ENCODE results near the gene FAM89B. TPM values are rescaled to one million over a fixed set of nuclear protein-coding genes. Genes with fewer than 3 reads are reported as not detected.
A peak's percentile ranks its signal among the peaks of the same experiment; 100 is the strongest.
"Not testable (repeated sequence)": the region's sequence is repeated elsewhere in the genome, so short reads cannot be mapped to it uniquely, and the experiment has no call there.

The FAM89B gene
- 10 to 100 TPM; 45.6 to 48.0 TPM for total RNA-seq

DNA sequence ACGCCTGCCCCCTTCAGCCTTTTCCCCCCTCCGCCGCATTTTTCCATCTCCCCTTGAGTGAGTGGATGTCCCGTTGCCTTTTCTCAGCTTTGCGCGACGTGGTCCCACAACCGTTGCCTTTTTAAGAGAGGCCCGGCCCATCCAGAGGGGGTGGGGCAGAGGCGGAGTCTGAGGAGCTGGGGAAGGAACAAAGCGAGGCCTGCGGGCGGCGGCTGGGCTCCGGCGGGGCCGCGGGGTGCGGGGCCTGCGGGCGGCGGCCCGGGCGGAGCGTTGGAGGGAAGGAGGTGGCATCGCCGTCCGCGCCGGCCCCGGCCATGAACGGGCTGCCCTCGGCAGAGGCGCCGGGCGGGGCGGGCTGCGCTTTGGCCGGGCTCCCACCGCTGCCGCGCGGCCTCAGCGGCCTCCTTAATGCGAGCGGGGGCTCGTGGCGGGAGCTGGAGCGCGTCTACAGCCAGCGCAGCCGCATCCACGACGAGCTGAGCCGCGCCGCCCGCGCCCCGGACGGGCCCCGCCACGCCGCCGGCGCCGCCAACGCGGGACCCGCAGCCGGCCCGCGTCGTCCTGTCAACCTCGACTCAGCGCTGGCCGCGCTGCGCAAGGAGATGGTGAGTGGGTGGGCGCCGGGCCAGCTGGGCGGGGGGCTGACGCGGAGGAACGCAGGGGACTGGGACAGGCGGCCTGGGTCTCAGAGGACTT is at the start of gene FAM89B:
Gene FAM89B (plus strand): TSS at position 183 of the 696 bp plus-strand sequence. CDS start 132 bp downstream, at position 315.
- ChIA-PET POLR2A (interaction anchor here (0.7 to 5.5 kb wide), 24 partner anchors 10 to 455 kb away, joined by 3 to 65 read pairs (median 5); partner anchors contain the start of genes KCNK7, LTBP3, MALAT1 and MAP3K11), CTCF (interaction anchor here (0.7 to 5.7 kb wide), 16 partner anchors 8 to 318 kb away, joined by 3 to 88 read pairs (median 4); partner anchors contain the start of genes CCDC85B, LTBP3, MAP3K11 and PCNX3)
- Mint-ChIP-seq H3K27ac (peak within 1 kb of the TSS; percentile 88), H3K4me3 (peak within 1 kb of the TSS; percentile 100), H3K4me1 (peaks cover 55% of the 10 kb centered on the region), H3K27me3 (no peaks in the 10 kb centered on the region), H3K9me3 (no peaks in the 10 kb centered on the region), H3K36me3 (ENCODE audit: low read depth) (peaks cover 33% of the 10 kb centered on the region)
- DNase-seq: peak; percentile 93

DNA sequence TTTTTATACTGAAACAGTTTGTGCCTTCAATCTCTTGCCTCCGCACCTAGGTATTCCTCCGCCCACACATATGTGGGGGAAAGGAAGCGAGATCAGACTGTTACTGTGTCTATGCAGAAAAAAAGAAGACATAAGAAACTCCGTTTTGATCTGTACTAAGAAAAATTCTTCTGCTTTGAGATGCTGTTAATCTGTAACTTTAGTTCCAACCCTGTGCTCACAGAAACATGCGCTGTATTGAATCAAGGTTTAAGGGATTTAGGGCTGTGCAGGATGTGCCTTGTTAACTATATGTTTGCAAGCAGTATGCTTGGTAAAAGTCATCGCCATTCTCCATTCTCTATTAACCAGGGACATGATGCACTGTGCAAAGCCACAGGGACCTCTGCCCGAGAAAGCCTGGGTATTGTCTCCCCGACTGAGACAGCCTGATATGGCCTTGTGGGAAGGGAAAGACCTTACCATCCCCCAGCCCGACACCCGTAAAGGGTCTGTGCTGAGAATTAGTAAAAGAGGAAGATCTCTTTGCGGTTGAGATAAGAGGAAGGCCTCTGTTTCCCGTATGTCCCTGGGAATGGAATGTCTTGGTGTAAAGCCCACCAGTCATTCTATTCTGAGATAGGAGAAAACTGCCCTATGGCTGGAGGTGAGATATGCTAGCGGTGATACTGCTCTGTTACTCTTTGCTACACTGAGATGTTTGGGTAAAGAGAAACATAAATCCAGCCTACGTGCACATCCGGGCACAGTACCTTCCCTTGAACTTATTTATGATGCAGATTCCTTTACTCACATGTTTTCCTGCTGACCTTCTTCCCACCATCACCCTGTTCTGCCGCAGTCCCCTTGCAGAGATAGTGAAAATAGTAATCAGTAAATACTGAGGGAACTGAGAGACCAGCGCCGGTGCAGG is 49.4 kb upstream of the FAM89B start:
- H3K9me3 Mint-ChIP-seq, DNase-seq, CTCF ChIA-PET, H3K27me3 Mint-ChIP-seq: not testable (repeated sequence)
- peak overlapping the region; percentile 83 for H3K27ac Mint-ChIP-seq
- H3K4me1 Mint-ChIP-seq: peaks cover 50% of the 10 kb centered on the region
- POLR2A ChIA-PET: interaction anchor here (1.2 to 4.5 kb wide), 6 partner anchors 7 to 102 kb away, joined by 3 to 39 read pairs (median 30); partner anchors contain the start of genes MALAT1 and NEAT1
- peak overlapping the region; percentile 66 for H3K4me3 Mint-ChIP-seq
- peaks cover 15% of the 10 kb centered on the region for H3K36me3 Mint-ChIP-seq (ENCODE audit: low read depth)

DNA sequence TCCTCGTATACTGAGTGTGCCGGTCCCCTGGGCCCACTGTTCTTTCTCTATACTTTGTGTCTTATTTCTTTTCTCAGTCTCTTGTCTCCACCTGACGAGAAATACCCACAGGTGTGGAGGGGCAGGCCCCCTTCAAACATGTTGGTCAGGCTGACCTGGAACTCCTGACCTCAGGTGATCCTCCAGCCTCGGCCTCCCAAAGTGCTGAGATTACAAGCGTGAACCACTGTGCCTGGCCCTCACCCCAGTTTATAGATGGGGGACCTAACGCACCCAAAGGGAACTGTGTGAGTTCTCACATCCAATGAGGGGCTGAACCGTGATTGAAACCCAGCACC is 48.7 kb upstream of the FAM89B start:
- peaks cover 50% of the 10 kb centered on the region for H3K4me1 Mint-ChIP-seq
- H3K9me3 Mint-ChIP-seq: not testable (repeated sequence)

DNA sequence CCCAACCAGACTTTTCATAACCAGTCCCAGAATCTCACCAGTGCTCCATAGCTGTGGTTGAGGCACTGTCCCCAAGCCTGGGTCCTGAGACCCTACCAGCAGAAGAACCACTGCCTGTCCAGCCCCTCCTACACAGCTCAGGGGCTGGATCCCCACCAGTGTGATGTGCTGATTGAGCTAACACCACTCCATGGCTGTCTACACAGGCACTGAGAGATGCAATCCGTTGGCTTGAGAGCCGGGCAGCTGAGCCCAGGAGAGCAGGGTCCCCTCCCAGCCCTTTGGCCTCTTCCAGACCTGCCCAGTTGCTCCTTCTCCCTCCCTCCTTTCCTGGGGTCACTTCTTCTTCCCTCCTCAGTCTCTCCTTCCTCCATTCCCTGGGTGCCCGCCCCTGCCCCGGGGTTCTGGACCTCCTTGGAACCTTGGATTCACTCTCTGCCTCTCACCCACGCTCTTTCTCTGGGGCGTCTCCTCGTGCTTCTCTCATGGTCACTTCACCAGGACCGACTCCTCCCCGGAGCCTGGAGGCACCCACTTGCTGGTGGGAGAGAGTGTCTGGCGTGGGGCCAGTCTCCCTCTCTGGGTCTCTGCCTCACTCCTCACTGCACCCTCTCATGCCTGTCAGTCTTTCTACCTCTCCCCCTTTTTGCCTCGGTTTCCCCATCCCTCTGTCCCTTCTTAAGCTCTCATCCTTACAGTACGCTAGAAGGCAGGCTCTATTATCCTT is 48.2 kb upstream of the FAM89B start:
- ChIA-PET CTCF (interaction anchor here (0.9 to 1.1 kb wide), 3 partner anchors 16 to 109 kb away, joined by 3 to 4 read pairs (median 3); no protein-coding TSS in a partner anchor), POLR2A (interaction anchor here (0.7 to 4.5 kb wide), 24 partner anchors 8 to 336 kb away, joined by 3 to 39 read pairs (median 6); partner anchors contain the start of genes FRMD8, MALAT1, MUS81 and NEAT1)
- Mint-ChIP-seq H3K9me3 (no peaks in the 10 kb centered on the region), H3K4me1 (peaks cover 53% of the 10 kb centered on the region), H3K36me3 (ENCODE audit: low read depth) (peaks cover 20% of the 10 kb centered on the region), H3K4me3 (peak overlapping the region; percentile 66), H3K27ac (peak overlapping the region; percentile 83), H3K27me3 (no peaks in the 10 kb centered on the region)
- no peak for DNase-seq

More for the DNA sequence above, 48.7 kb upstream of the FAM89B start:
- DNase-seq, CTCF ChIA-PET, H3K27me3 Mint-ChIP-seq: not testable (repeated sequence)
- Mint-ChIP-seq H3K36me3 (ENCODE audit: low read depth) (peaks cover 16% of the 10 kb centered on the region), H3K27ac (peak overlapping the region; percentile 83), H3K4me3 (peak overlapping the region; percentile 66)
- POLR2A ChIA-PET: interaction anchor here (1.2 to 4.5 kb wide), 8 partner anchors 7 to 103 kb away, joined by 3 to 39 read pairs (median 17); partner anchors contain the start of genes MALAT1 and NEAT1

DNA sequence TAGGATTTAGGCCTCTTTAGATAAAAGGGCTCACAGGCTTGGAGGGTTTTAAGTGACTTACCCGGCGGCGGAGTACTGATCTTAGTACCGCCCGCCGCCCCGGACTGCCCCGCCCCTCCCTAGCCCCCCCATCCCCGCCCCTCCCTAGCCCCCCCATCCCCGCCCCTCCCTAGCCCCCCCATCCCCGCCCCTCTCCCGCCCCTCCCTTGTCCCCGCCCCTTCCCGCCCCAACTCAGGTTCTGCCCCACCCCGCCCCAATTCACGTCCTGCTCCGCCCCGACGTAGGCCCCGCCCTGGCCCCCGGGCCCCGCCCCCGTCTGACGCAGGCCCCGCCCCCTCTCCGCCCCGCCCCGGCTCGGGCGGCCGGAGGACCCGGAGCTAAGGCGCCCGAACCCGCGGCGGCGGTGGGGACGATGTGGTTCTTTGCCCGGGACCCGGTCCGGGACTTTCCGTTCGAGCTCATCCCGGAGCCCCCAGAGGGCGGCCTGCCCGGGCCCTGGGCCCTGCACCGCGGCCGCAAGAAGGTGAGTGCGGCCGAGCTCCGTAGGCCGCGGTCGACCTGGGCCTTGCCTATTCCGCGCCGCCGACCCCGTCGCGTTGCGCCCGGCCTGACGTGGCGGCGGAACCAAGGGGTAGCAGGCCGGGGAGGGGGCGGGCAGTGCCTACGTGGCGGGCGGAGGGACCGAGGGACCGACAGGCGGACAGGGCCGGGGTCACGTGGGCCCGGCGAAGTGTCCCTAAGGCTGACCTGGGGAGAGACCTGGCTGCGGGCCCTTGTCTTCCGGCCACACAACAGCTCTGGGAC is 47.4 kb upstream of the FAM89B start, which contains the start of gene SCYL1:
Gene SCYL1 (plus strand): TSS at position 343 of the 805 bp plus-strand sequence. CDS start 71 bp downstream, at position 414.
- peaks cover 56% of the 10 kb centered on the region for H3K4me1 Mint-ChIP-seq
- no peaks in the 10 kb centered on the region for H3K27me3 Mint-ChIP-seq
- H3K4me3 Mint-ChIP-seq: peak within 1 kb of the TSS; percentile 80
- DNase-seq: peak; percentile 86
- ChIA-PET POLR2A (interaction anchor here (0.7 to 4.5 kb wide), 28 partner anchors 9 to 335 kb away, joined by 3 to 39 read pairs (median 4); partner anchors contain the start of genes DPF2, FRMD8, MALAT1 and MUS81), CTCF (interaction anchor here (0.7 to 1.1 kb wide), 8 partner anchors 15 to 110 kb away, joined by 3 to 4 read pairs (median 3); no protein-coding TSS in a partner anchor)
- no peaks in the 10 kb centered on the region for H3K9me3 Mint-ChIP-seq
- peak within 1 kb of the TSS; percentile 83 for H3K27ac Mint-ChIP-seq
- peaks cover 22% of the 10 kb centered on the region for H3K36me3 Mint-ChIP-seq (ENCODE audit: low read depth)

DNA sequence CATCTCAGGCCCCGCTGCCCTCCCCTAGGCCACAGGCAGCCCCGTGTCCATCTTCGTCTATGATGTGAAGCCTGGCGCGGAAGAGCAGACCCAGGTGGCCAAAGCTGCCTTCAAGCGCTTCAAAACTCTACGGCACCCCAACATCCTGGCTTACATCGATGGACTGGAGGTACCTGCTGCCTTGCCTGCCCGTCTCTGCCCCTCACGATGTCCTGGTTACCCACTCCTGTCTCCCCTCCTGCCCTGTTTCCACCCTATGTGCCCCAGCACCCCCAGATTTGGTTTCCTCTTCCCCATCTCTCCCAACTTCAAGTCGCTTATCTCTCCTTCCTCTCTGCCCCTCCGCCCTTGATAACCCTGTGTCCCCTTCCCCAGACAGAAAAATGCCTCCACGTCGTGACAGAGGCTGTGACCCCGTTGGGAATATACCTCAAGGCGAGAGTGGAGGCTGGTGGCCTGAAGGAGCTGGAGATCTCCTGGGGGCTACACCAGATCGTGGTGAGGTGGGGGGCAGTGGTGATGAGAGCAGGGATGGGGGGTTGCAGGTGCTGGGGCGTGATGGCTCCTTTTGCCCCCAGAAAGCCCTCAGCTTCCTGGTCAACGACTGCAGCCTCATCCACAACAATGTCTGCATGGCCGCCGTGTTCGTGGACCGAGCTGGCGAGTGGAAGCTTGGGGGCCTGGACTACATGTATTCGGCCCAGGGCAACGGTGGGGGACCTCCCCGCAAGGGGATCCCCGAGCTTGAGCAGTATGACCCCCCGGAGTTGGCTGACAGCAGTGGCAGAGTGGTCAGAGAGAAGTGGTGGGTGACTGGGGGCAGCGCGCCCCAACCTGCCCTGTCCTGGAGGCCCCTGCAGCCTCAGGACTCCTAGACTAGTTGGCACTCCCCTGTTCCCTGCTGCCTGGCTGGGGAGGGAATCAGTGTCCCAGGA is 46.5 kb upstream of the FAM89B start:
- H3K4me1 Mint-ChIP-seq: peaks cover 59% of the 10 kb centered on the region
- peak overlapping the region; percentile 64 for H3K27ac Mint-ChIP-seq
- no peaks in the 10 kb centered on the region for H3K9me3 Mint-ChIP-seq
- no peaks in the 10 kb centered on the region for H3K27me3 Mint-ChIP-seq
- DNase-seq: no peak
- peaks cover 29% of the 10 kb centered on the region for H3K36me3 Mint-ChIP-seq (ENCODE audit: low read depth)
- ChIA-PET CTCF (interaction anchor here (0.7 to 1.6 kb wide), 11 partner anchors 14 to 166 kb away, joined by 3 to 8 read pairs (median 3); no protein-coding TSS in a partner anchor), POLR2A (interaction anchor here (0.6 to 4.5 kb wide), 26 partner anchors 9 to 350 kb away, joined by 3 to 39 read pairs (median 6); partner anchors contain the start of genes DPF2, FRMD8, MALAT1 and MUS81)
- peak overlapping the region; percentile 80 for H3K4me3 Mint-ChIP-seq

DNA sequence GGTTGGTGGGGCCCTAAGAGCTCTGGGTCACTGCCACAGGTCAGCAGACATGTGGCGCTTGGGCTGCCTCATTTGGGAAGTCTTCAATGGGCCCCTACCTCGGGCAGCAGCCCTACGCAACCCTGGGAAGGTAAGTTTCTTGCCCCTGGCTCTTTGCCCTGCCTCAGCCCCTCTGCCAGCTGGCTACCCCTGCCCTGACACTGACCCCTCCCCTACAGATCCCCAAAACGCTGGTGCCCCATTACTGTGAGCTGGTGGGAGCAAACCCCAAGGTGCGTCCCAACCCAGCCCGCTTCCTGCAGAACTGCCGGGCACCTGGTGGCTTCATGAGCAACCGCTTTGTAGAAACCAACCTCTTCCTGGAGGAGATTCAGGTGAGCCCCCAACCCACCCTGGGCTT is 45.6 kb upstream of the FAM89B start:
- H3K4me1 Mint-ChIP-seq: peaks cover 57% of the 10 kb centered on the region
- peak overlapping the region; percentile 80 for H3K4me3 Mint-ChIP-seq
- no peaks in the 10 kb centered on the region for H3K9me3 Mint-ChIP-seq
- H3K27ac Mint-ChIP-seq: peak overlapping the region; percentile 21
- DNase-seq: no peak
- ChIA-PET POLR2A (interaction anchor here (0.7 to 4.5 kb wide), 6 partner anchors 14 to 140 kb away, joined by 3 to 35 read pairs (median 16); partner anchors contain the start of genes FRMD8, MALAT1 and NEAT1), CTCF (interaction anchor here (1.0 to 1.6 kb wide), 3 partner anchors 13 to 167 kb away, joined by 3 to 8 read pairs (median 3); no protein-coding TSS in a partner anchor)
- no peaks in the 10 kb centered on the region for H3K27me3 Mint-ChIP-seq
- peaks cover 38% of the 10 kb centered on the region for H3K36me3 Mint-ChIP-seq (ENCODE audit: low read depth)

DNA sequence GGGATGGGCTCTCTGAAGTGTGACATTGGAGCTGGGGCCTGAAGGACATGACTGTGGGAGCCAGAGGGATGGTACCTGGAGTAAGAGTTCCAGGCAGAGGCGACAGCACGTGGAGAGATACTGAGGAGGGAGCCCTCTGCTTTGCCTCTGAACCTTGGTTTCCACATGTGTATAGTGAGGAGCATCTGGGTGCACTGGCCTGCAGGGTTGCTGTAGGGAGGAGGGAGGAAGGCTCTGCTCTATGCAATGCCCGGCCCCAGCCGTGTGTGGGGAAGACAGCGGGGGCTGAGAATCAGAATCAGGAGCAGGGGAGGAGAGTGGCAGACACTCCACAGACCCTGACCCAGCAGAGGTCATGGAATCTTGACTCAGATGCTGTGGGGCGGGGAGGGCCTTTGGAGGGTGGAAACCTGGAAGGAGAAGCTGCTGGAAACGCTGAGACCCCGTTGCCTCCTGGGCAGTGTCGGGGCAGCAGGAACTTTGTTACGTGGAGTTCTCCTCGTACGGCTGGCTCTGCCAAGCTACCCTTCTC is 43.5 kb upstream of the FAM89B start:
- Mint-ChIP-seq H3K4me1 (peaks cover 38% of the 10 kb centered on the region), H3K27ac (no peak overlapping the region), H3K27me3 (no peaks in the 10 kb centered on the region), H3K4me3 (no peak overlapping the region), H3K36me3 (ENCODE audit: low read depth) (peaks cover 44% of the 10 kb centered on the region), H3K9me3 (no peaks in the 10 kb centered on the region)
- no peak for DNase-seq
- ChIA-PET POLR2A (interaction anchor here (0.9 to 1.6 kb wide), 4 partner anchors 12 to 102 kb away, joined by 3 to 9 read pairs (median 4); partner anchors contain the start of gene ZNRD2), CTCF (interaction anchor here (3.1 kb wide), 1 partner anchor 11 kb away, joined by 17 read pairs; no protein-coding TSS in a partner anchor)

DNA sequence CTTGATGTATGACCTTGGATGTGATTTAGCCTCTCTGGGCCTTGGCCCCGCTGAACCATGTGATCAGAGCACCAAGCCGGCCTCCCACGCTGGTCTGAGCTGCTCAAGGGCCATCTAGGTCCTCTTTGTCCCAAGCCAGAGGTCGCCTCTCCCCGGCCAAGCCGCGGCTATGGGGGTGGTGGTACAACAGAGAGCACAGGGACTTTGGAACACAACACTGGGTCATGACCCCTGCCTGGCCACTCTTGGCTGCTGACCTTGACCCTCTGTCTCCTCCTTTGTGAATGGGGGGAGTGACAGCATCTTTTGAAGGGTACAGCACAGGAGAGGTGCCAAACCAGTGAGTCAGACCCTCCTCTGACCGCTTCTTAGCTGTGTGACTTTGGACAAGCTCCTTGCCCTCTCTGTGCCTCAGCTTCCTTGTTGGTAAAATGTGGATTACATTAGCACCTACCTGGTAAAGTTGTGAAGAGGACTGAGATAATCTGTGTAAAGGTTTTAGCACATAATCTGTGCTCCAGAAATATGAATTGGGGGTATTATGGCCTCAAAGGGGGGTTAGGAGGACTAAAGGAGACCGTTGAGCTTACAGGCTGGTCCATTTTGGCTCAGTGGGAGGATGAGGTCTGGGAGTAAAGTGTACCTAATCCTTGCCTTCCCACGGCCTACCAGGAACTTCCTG is 42.7 kb upstream of the FAM89B start:
- no peaks in the 10 kb centered on the region for H3K9me3 Mint-ChIP-seq
- CTCF ChIA-PET: interaction anchor here (0.6 to 3.1 kb wide), 2 partner anchors 11 to 59 kb away, joined by 3 to 17 read pairs; no protein-coding TSS in a partner anchor
- POLR2A ChIA-PET: interaction anchor here (0.9 to 1.6 kb wide), 5 partner anchors 12 to 112 kb away, joined by 3 to 9 read pairs (median 3); partner anchors contain the start of gene ZNRD2
- peak overlapping the region; percentile 66 for H3K27ac Mint-ChIP-seq
- H3K36me3 Mint-ChIP-seq (ENCODE audit: low read depth): peaks cover 47% of the 10 kb centered on the region
- H3K4me1 Mint-ChIP-seq: peaks cover 31% of the 10 kb centered on the region
- DNase-seq: no peak
- H3K4me3 Mint-ChIP-seq: no peak overlapping the region
- H3K27me3 Mint-ChIP-seq: no peaks in the 10 kb centered on the region
